IPS-18c (cell line): ENCODE data around the gene PNMA6E.
"Not testable (repeated sequence)": the region's sequence is repeated elsewhere in the genome, so short reads cannot be mapped to it uniquely, and the experiment has no call there.

Experiments
- H3K4me3 ChIP-seq: 2 replicates; pipeline ENCODE4 v1.7.0; 2013; ENCODE audit warnings: low read depth, mild to moderate bottlenecking, low read length, moderate library complexity; ENCODE audit not compliant: insufficient read depth
- H3K9me3 ChIP-seq: one replicate; pipeline ENCODE4 v1.6.1; 2013; ENCODE audit warnings: mild to moderate bottlenecking, low read length, moderate library complexity; ENCODE audit not compliant: control insufficient read depth, insufficient read depth

PNMA6E gene

DNA sequence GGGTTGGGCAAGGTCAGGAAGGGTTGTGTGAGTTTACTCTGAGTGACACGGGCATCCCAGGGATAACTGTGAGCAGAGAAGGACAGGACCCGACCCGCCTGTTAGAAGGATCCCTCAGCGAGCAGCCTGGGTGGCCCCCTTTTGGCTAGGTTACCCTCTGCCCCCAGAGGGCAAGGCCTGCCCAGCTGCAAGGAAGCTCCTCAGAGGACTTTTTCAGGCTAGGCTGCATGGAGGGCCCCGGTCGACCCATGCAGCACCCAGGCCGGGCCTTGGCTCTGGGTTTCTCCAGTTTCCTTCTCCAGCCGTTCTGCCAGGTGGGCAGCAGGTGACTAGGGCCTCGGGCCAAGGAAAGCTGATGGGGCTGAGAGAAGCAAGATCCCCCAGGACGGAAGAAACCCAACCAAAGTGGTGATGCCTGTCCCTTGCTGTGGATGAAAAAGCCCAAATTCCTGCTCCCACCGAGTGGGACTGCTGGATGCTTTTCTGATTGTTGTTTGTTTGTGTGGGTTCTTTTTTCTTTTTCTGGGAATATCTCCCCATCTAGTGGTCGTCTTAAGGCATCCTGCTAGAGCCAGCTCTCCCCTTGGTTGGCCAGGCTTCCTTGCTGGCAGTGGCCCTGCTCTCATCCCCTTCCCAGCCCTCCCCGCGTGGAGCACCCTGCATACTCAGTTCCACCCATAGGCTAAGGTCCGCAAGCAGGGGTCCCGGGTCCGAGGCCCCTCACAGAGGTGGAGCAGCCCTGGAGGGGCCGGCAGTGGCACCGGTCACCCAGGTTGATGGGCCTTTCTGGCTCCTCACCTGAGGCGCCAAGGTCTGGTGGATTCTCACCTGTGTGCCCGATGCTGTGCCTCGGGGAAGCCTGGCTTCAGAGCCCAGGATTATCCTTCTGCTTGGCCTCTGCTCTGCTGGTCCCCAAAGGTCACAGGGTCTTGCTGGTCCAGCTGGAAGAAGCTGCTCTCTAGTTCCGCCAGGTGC, 11.9 kb upstream of the PNMA6E start:
- Histone ChIP-seq H3K4me3 (no peak overlapping the region), H3K9me3 (peaks cover 17% of the 10 kb centered on the region)

DNA sequence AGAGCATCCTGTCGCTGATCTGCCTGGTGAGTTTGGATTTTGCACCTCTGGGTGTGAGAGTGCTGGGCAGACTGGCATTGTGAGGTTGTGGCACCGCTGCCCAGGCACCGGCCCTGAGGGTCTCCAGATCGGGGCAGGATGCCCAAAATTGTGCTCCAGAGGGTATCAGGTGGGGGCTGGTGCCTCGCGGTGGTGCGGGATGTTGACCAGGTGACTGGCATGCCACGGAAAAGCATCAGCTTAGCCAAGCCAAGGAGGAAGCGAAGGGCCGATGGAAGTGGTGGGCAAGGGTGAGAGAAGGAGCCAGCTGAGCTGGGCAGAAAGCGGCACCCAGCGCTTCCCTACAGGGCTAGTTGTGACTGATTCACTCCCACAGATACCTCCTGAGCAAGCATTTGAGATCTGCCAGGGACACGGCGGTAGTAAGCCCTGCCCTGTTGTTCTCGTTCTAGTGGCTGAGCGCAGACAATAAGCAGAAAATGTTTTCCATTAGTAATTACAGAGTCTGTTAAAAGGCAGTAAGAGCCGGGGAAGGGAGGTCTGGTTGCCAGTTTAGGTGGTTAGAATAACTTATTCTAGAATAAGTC, 10.9 kb upstream of the PNMA6E start:
- H3K9me3 ChIP-seq, result peaks cover 13% of the 10 kb centered on the region

DNA sequence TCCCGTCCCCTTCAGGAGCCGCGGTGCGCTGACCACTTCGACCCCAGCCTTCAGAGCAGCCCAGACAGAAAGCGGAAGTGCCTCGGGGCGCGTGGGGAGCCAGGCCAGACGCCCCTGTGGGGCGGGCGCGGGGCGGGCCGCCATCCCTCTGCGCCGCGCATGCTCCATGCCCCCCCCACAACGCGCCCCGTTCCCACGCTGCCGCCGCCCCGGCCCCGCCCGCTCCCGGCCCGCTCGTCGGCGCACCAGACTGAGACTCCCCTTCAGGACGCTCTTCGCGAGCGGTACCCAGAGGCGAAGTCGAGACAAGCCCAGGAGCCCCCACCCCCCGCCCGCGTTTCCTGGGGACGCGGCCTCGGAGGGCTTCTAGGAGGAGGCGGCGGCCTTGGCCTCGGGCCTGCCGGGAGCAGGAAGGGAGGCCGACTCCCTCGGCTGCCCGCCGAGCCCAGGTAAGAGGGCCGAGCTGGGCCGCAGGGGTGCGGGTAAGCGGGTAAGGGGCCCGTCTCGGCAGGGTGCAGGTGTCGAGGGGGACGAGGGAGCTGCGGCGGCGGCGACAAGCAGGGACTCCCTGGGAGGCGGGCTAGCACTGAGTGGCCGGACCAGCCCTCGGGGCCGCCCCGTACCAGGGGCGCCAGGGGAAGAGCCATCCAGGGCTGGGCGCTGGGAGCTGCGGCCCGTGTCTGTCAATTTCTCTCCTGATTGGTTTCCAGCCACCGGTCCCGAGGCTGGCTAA, 10.3 kb upstream of the PNMA6E start, which contains the start of gene ZFP92:
TSS of gene ZFP92 (plus strand) at position 218 of the 733 bp plus-strand sequence. CDS start 6,851 bp downstream, outside the sequence.
- Histone ChIP-seq H3K4me3 (peak within 1 kb of the TSS; percentile 28), H3K9me3 (peaks cover 13% of the 10 kb centered on the region)

More for the DNA sequence above, 10.9 kb upstream of the PNMA6E start:
- peak overlapping the region; percentile 28; the same call in 1 of the 2 replicates for H3K4me3 ChIP-seq

DNA sequence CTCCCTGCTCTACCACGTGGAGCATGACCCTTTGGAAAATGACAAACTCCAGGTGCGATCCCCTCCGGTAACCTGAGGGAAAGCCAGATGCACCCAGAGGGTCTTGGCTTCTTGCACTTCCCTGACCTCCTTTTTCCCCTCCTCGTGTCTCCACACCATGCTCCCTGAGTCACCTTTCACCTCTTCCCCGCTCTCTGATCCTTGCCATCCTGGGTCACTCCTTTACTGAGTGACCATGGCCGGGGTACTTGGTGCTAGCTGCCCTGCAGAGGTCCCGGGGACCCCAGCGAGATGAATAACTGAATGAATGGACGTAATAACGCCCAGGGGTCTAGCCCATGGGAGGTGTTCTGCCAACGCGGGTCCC, 9.7 kb upstream of the PNMA6E start:
- Histone ChIP-seq H3K4me3 (peak overlapping the region; percentile 28; the same call in 1 of the 2 replicates), H3K9me3 (peaks cover 13% of the 10 kb centered on the region)

DNA sequence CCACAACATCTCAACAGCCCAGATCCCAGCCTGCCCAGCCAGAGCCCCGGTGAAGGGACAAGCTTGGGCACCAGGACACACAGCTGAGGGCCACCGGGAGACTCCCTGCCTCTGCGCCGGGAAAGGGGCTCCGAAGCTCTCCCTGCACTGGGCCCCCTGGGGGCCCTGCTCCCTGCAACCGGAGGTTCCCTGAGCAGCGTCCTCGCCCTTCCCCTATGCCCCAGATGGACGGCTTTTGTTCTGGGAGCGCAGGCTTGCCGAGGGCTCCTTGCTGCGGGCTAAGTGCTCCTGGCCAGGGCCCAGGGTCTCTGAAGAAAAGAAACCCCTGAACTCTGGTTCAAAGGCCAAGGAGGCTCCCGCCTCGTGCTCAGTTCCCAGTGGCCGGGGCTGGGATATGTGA, 9.2 kb upstream of the PNMA6E start:
- Histone ChIP-seq H3K4me3 (no peak overlapping the region), H3K9me3 (peaks cover 13% of the 10 kb centered on the region)

DNA sequence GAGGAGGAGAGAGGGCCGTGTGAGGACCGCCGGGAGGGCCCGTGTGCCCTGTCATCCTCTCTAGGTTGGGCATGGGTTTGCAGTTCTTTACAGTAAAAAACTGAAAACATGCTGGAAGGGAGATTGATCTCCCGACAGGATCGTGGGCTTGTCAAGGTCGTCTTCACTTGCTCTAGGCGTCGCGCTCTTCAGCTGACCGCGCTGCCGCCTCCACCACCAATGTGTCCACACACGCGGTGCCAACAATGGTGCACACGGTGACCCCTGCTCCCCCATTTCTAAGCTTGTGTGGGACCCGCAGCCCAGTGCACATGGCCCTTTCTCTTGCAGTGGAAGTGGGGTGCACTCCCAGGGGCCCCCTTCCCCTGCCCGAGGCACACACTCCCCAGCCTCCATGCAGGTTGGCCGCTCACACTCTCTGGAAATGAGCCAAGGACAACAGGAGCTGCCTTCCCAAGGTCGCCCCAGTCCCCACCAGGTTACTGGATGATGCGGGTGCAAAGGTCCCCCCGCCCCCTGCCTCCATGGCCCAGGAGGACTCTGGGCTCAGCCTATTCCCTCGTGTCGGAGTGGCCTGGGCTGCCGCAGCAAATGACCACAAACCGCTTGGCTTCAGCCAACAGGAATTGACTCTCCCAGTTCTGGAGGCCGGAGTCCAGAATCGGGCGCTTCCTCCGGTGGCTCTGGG, 8.4 kb upstream of the PNMA6E start:
- Histone ChIP-seq H3K9me3 (peaks cover 10% of the 10 kb centered on the region), H3K4me3 (no peak overlapping the region)

DNA sequence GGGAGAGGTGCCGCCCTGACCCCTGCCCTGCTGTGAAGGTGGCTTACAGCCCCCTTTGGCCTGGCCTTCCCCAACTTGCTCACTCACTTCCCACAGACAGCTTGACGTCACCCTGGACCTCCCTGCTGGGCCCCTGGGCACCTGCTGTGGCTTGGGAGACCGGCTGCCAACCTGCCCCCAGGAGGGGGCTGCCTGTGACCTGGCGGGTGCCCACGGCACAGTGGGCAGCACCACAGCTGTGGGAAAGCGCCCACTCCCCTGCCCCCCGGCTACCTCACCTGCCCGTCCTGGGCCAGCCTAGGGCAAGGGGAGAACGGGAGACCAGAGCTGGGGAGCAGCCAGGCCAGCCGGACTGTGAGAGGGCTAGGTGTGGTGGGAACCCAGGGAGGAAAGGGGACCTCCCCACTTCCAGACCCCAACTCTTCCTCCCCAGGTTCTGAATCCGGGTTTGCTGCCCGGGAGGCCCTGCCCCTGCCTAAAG, 7.8 kb upstream of the PNMA6E start:
- Histone ChIP-seq H3K4me3 (no peak overlapping the region), H3K9me3 (peaks cover 10% of the 10 kb centered on the region)

DNA sequence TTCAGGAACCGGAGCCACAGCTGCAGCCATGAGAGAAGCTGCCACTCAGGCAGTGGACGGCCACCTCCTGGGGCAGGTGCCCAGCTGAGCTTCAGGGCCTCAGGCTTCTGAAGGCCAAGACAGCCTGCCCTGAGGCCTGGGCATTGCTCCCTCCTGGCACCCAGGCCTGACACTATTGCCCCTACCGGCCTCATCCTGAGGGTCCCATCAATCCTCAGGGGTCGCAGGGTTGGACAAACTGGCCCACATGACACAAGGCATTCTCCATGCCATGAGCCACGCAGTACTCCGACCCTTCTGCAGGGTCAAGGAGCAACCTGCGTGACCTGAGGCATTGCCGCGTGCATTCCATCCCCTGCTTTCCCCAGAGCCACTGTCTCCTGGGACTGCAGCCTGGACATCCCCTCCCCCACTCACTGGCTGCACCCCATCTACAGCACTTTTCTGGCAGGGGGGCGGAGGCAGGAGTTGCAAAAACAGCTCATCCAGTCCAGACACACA, 7.1 kb upstream of the PNMA6E start:
- Histone ChIP-seq H3K4me3 (no peak overlapping the region), H3K9me3 (peaks cover 8% of the 10 kb centered on the region)

DNA sequence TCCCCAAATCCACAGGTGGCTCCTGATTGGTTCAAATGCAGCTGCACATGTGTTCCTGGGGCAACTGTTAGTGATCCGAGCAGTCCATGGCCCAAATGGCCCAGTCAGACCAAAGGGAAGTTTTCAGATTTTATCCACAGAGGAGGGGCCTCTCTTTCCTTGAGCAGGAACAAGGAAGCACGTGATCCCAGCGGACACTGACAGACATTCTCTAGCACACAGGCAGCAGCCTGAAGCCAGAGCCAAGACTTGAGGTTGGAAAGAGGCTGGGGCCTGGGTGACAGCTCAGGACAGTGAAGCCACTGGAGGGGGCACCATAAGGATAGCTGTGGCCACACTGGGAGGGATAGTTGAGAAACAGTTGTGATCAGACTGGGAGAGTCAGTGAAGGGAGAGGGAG, 6.6 kb upstream of the PNMA6E start:
- Histone ChIP-seq H3K4me3 (no peak overlapping the region), H3K9me3 (peaks cover 8% of the 10 kb centered on the region)

DNA sequence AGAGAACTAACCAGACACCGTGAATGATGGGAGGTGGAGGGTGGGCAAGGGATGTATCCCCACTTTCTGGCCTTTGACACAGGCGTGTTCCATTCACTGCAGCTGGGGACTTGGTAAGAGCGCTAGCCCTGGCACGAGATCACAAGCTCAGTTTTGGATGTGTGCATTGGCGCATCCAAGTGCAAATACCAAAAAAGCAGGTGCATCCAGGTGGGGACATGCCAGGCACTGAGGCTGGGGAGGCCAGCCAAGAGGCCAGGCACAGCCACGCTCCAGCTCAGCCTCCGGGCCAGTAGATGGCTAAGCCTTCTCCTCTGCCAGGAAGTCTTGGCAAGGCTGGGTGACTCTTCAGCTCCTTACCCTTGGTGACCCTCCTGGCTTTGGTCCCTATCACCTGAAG, 5.8 kb upstream of the PNMA6E start:
- Histone ChIP-seq H3K4me3 (no peak overlapping the region), H3K9me3 (peaks cover 8% of the 10 kb centered on the region)

DNA sequence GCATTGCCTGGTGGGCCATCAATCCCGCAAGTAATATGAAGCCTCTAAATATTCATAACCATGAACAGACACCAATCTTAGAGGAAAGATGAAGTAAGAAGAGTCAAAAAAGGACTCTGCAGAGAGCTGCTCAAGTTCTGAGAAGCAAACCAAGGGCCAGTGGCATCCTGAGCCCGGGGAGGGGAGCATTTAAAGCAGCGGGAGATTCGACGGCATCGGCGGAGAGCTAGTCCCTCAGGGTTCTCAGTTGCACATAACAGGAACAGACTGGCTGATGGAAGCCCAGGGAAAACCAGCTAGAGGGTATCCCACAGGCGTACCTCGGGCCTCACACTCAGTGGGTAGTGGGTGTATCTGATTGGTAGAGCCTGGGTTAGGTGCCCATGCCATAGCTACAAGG, 4.9 kb upstream of the PNMA6E start:
- H3K9me3 ChIP-seq, result peaks cover 2% of the 10 kb centered on the region
- no peak overlapping the region for H3K4me3 ChIP-seq

DNA sequence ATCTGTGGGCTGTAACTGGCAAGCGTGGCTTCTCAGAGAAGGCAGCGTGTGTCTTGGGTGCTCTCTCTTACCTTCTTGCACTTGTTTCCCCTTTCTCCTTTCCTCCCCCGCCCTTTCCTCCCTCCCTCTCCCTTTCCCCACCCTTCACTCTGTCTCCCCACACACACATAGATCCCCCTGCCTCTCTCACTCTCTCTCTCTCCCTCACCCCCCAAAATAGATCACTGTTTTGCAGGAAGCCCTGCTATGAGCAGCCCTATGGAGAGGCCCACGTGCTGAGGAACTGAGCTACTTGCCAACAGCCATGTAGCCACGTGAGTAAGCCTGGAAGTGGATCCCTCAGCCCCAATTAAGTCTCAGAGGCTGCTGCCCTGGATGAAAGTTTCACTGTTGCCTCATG, 4.3 kb upstream of the PNMA6E start:
- Histone ChIP-seq H3K9me3 (peaks cover 2% of the 10 kb centered on the region), H3K4me3 (no peak overlapping the region)

DNA sequence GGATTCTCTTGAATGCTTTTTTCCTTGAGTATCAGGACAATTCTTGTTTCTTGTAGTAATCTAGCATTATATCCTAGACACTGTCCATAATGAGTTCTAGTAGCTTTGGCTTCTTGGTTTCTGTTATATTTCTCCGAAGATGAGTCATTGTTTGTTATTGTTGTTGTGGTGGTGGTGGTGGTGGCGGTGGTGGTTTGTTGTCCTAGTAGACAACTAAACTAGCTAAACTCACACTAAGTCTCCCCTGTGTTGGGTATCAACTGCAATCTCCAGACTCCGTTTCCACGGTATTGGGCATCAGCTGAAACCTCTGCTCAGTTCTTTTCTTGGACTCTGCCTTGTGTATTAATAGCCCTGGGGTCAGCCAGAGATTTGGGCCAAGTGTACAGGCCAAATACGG, 3.2 kb upstream of the PNMA6E start:
- not testable (repeated sequence) for H3K4me3 ChIP-seq, H3K9me3 ChIP-seq

DNA sequence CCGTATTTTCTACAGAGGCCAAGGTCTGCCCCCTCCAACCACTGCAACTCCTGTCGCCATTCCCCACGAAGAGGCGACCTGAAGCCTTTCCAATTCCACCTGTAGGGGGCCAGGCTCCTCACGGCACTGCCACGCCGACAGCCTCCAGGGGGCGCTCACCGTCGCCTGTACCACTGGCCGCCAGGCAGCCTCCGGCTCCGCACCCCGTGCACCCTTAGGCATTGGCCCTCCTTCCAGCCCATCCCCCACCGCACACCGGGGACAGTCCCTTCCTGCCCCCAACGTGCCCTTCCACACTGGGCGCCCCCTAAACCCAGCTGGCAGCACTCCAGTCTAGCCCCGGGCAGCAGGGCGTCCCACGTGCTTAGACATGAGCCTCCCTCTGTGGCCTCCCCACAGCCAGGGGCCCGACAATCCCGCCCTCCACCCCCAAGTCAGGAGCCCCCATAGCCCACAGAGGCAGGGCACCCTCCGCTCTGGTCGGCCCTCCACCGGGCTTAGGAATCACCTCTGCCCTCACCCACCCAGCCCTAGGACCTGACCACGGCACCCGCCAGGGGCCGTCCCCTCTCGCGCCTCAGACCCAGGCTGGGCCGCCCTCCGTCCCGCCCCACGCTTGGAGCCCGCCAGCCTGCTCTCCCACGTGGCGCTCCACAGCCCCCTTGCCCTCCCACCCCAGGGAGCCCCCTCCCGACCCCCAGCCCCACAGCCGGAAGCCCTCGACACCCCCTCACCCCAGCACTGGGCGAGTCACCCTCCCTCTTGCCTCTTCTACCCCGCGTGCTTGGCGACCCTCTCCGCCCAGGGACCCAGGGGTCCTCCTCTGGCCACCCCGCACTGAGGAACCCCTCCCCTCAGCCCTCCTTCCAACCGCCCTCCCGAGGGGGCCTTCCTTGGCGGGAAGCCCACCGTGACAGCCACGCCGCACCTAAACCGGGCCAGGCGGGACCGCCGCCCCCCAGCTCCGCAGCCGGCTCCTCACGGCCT, 711 bp downstream of the PNMA6E start:
- Histone ChIP-seq H3K4me3 (no peak overlapping the region), H3K9me3 (peaks cover 7% of the 10 kb centered on the region)

DNA sequence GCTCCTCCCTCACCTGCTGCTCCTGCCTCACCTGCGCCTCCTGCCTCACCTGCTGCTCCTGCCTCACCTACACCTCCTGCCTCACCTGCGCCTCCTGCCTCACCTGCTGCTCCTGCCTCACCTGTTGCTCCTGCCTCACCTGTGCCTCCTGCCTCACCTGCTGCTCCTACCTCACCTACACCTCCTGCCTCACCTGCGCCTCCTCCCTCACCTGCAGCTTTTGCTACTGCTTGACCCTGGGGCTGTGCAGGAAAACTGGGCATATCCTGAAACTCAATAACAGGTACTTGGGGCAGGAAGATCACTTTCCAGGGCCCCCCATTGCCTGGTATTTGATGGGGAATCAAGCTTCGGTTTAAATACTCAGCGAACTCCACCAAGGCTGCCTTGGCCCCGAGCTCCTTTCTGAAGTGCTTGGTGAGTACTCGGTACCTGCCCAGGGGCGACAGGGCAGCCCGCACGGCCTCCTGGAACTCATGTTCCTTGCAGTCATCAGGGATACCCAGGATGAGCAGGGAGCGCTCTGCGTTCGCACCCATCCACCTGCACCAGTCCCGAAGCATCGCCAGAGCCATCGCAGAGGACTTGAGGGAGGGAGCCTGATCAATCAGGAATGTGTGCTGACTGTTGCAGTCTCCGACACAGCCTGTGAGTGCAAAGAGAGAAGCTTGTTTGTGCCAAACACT, 2.7 kb downstream of the PNMA6E start:
- peaks cover 9% of the 10 kb centered on the region for H3K9me3 ChIP-seq

More for the DNA sequence above, 2.7 kb downstream of the PNMA6E start:
- H3K4me3 ChIP-seq, result no peak overlapping the region
